Osteoblast (primary cell): Measurements from ENCODE around the gene SPTB. TPM values are rescaled to one million over a fixed set of nuclear protein-coding genes. Genes with fewer than 3 reads are reported as not detected.

Experiments
- DNase-seq: peaks from one replicate; pipeline ENCODE4 v3.0.0; 2011; ENCODE audit warnings: low spot score, mixed read lengths; ENCODE audit not compliant: insufficient read length; ENCODE audit errors: missing footprints
- H2AFZ ChIP-seq: 2 replicates; pipeline ENCODE4 v1.6.0; 2011; ENCODE audit warnings: mild to moderate bottlenecking, low read length
- H3K27ac ChIP-seq: 2 replicates; pipeline ENCODE4 v1.5.1; 2011; ENCODE audit warnings: mild to moderate bottlenecking, low read depth, low read length, moderate library complexity
- H3K27me3 ChIP-seq: 2 replicates; pipeline ENCODE4 v1.6.0; 2012; ENCODE audit warnings: mild to moderate bottlenecking, control low read depth, inconsistent platforms, low read length, moderate library complexity; ENCODE audit not compliant: insufficient read depth
- H3K36me3 ChIP-seq: 2 replicates; pipeline ENCODE4 v1.5.1; 2011; ENCODE audit warnings: mild to moderate bottlenecking, low read length, control low read depth, moderate library complexity; ENCODE audit not compliant: insufficient read depth
- H3K4me1 ChIP-seq: 2 replicates; pipeline ENCODE4 v1.5.1; 2011; ENCODE audit warnings: mild to moderate bottlenecking, low read length, control low read depth, moderate library complexity; ENCODE audit not compliant: insufficient read depth
- H3K4me2 ChIP-seq: 2 replicates; pipeline ENCODE4 v1.6.0; 2011; ENCODE audit warnings: mild to moderate bottlenecking, low read length; ENCODE audit not compliant: insufficient read depth
- H3K4me3 ChIP-seq: fragments of 200-600 bp; sonication (generic); 3 replicates; pipeline ENCODE4 v1.5.1; 2012; ENCODE audit warnings: mild to moderate bottlenecking, low read length, inconsistent platforms; ENCODE audit not compliant: insufficient read depth
- H3K79me2 ChIP-seq: 2 replicates; pipeline ENCODE4 v1.6.0; 2012; ENCODE audit warnings: mild to moderate bottlenecking, low read length, control low read depth, inconsistent platforms; ENCODE audit not compliant: insufficient read depth
- H3K9me3 ChIP-seq: 2 replicates; pipeline ENCODE4 v1.5.1; 2011; ENCODE audit warnings: low read depth, low read length, control low read depth
- H4K20me1 ChIP-seq: 2 replicates; pipeline ENCODE4 v1.6.0; 2012; ENCODE audit warnings: mild to moderate bottlenecking, low read length, control low read depth; ENCODE audit not compliant: insufficient read depth
- total RNA-seq: library from RNA; depleted of rRNA; stranded (reverse); fragments of >200 nt; gene quantifications from 2 replicates; pipeline ENCODE4 v1.2.3, GENCODE V29; 2012
- TF ChIP-seq, protein P1 (sequence below): IDR thresholded peaks from 2 replicates; pipeline ENCODE4 v1.5.1; 2011; ENCODE audit warnings: mild to moderate bottlenecking, low read depth, low read length, moderate library complexity; ENCODE audit errors: extremely low read depth

Gene SPTB
- total RNA-seq, 1 donor = under 0.01 TPM

DNA sequence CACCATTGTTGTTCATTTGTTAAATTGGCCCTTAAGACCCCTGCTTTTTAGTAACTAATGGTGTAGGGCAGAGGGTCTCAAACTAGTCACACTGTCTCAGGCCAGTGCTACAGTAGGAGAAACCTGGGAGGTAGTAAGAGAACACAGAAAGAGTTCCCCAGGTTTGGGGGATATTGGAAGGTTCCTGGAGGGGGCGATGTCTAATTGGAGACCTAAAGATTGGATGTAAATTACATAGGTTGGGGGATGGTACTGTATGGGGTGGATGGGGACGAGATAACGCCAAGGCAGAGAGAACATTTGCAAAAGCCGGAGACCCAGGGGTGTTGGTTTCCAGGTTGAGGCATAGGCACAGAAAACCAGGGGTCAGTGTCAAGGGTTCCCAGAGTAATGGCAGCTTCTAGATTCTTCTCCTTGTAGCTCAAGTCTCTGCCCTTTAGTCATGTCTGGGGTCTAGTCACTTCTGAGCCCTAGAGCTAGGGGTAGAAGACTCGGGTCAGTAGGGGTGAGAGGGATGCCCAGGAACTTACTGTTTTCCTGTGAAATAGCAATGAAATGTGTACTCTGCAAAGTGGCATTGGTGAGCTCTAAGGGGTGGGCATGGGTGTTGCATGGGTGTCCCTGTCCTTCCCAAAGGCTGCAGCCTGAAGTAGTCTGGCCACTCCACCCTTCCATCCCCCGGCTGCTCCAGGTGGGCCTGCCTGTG is 153.7 kb downstream of the SPTB start:
- Histone ChIP-seq H3K79me2 (no peaks in the 10 kb centered on the region), H3K36me3 (no peaks in the 10 kb centered on the region), H2AFZ (no peak overlapping the region), H3K27ac (no peak overlapping the region), H3K4me3 (no peak overlapping the region), H3K27me3 (no peaks in the 10 kb centered on the region), H3K9me3 (no peaks in the 10 kb centered on the region), H3K4me2 (no peak overlapping the region), H3K4me1 (peaks cover 34% of the 10 kb centered on the region), H4K20me1 (no peaks in the 10 kb centered on the region)
- TF ChIP-seq, protein P1, sequence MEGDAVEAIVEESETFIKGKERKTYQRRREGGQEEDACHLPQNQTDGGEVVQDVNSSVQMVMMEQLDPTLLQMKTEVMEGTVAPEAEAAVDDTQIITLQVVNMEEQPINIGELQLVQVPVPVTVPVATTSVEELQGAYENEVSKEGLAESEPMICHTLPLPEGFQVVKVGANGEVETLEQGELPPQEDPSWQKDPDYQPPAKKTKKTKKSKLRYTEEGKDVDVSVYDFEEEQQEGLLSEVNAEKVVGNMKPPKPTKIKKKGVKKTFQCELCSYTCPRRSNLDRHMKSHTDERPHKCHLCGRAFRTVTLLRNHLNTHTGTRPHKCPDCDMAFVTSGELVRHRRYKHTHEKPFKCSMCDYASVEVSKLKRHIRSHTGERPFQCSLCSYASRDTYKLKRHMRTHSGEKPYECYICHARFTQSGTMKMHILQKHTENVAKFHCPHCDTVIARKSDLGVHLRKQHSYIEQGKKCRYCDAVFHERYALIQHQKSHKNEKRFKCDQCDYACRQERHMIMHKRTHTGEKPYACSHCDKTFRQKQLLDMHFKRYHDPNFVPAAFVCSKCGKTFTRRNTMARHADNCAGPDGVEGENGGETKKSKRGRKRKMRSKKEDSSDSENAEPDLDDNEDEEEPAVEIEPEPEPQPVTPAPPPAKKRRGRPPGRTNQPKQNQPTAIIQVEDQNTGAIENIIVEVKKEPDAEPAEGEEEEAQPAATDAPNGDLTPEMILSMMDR = no peak
- peak; percentile 54 for DNase-seq

DNA sequence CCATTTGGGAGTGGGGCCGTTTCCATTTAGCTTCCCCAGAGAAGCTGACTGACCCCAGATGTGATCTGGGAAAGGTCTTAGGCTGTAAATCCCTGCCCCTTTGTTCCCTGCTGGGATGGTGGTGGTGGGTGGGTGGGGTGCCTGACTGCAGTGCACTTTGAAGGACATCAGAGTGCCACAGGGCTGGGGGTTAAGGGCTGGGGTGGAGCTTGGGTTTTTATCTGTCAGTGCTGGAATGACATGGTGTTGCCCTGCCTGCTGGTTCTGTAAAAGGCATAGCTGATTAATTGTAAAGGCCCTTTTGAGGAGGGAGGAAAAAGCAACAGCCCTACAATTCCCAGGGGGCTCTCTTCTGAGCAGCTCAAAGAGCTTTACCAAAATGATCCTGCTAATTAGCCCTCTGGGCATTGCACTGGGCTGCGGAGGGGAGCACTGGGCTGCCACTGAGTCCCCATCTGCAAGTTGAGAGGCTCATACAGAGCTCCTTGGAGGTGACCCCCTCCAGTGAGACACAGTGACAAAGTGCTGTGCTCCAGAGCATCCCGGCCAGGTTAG is 154.4 kb downstream of the SPTB start:
- Histone ChIP-seq H3K79me2 (no peaks in the 10 kb centered on the region), H3K4me1 (peaks cover 41% of the 10 kb centered on the region), H3K9me3 (no peaks in the 10 kb centered on the region), H4K20me1 (no peaks in the 10 kb centered on the region), H3K27ac (no peak overlapping the region), H3K4me3 (no peak overlapping the region), H3K36me3 (no peaks in the 10 kb centered on the region), H2AFZ (no peak overlapping the region), H3K4me2 (no peak overlapping the region), H3K27me3 (no peaks in the 10 kb centered on the region)
- DNase-seq = peak; percentile 84
- TF ChIP-seq, protein P1 = no peak

DNA sequence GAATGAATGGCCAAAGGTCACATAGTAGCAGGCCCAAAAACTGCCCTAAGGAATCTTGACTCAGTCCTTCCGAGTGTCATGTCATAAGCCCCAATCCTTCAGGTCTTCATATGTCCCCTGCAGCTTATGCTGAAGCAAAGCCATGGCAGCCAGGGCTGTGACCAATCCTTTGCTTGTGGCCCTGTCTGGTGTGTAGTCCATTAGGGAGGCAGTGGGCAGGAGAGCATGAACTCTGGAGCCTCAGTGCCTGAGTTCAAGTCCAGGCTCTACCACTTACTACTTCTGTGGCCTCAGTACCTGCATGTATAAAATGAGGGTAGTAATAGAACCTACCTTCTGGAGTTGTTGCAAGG is 155.2 kb downstream of the SPTB start:
- TF ChIP-seq, protein P1 = no peak
- no peak overlapping the region for H3K4me2 ChIP-seq
- H3K4me1 ChIP-seq = peaks cover 49% of the 10 kb centered on the region

DNA sequence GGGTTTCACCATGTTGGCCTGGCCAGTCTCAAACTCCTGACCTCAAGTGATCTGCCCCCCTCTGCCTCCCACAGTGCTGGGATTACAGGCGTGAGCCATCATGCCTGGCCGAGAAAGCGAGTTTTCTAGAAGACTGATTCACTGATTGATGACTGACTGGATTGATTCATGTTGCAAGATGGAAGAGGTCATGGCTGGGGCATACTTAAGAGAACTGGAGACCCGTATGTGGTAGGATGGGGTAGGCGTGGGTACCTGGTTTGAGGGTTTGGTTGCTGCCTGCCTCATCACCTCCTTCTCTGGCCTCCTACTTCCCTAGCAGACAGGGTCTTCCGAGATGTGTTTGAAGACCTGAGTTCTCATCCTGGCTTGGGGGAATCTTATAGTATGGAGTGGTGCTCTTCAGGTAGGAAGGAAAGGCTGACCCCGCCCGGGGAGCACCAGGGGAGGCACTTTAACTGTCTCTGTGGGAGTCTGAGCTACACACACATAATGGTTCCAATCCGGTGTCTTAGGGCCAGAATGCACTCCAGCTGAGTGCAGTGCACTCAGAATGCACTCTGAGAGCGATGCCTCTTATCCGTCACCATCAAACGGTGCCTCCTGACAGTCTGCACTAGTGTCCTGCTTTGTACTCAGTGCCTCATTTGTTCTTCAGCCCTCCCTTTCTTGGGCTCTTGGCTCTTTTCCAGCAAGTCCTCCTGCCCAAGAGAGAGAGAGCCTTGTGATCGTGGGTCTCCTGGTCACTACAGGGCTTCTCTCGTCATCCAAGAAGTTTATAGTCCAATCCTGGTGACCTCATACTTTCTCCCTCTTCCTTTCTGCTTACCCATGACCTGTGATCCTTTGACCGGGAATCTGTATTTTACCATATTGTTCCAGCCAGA is 155.8 kb downstream of the SPTB start:
- H3K27ac ChIP-seq = no peak overlapping the region
- peak; percentile 53 for DNase-seq
- H2AFZ ChIP-seq = no peak overlapping the region
- H3K4me1 ChIP-seq = peaks cover 49% of the 10 kb centered on the region
- no peaks in the 10 kb centered on the region for H3K9me3 ChIP-seq
- no peaks in the 10 kb centered on the region for H3K36me3 ChIP-seq
- H3K27me3 ChIP-seq = no peaks in the 10 kb centered on the region
- H3K4me3 ChIP-seq = no peak overlapping the region
- no peaks in the 10 kb centered on the region for H4K20me1 ChIP-seq
- H3K4me2 ChIP-seq = no peak overlapping the region
- no peaks in the 10 kb centered on the region for H3K79me2 ChIP-seq
- TF ChIP-seq, protein P1 = no peak

More for the DNA sequence above, 155.2 kb downstream of the SPTB start:
- no peaks in the 10 kb centered on the region for H3K9me3 ChIP-seq
- no peak overlapping the region for H2AFZ ChIP-seq
- no peaks in the 10 kb centered on the region for H3K79me2 ChIP-seq
- no peaks in the 10 kb centered on the region for H3K27me3 ChIP-seq
- H3K27ac ChIP-seq = no peak overlapping the region
- no peak overlapping the region for H3K4me3 ChIP-seq
- no peaks in the 10 kb centered on the region for H4K20me1 ChIP-seq
- DNase-seq = no peak
- H3K36me3 ChIP-seq = no peaks in the 10 kb centered on the region
